M059J (cell line): ENCODE results near the gene XPO6. TPM values are rescaled to one million over a fixed set of nuclear protein-coding genes. Genes with fewer than 3 reads are reported as not detected.

ENCODE experiments used
- DNase-seq: peaks from one replicate; pipeline ENCODE4 v3.0.0-alpha.2; 2012; ENCODE audit warnings: low read depth
- total RNA-seq: library from RNA; depleted of rRNA; stranded (reverse); fragments of >200 nt; shearing (Covaris generic); gene quantifications from 2 replicates; pipeline ENCODE4 v1.2.3, GENCODE V29; 2014

Gene XPO6
- total RNA-seq, 1 experiment from 2014 or later = 175 TPM

- no peak for DNase-seq
Observed at GRCh38 chr16:28156056-28156680, 55.6 kb downstream of the XPO6 start.

- DNase-seq = no peak
Observed at GRCh38 chr16:28155293-28155692, 56.5 kb downstream of the XPO6 start.

- DNase-seq = no peak
Observed at GRCh38 chr16:28151180-28151579, 60.6 kb downstream of the XPO6 start.

GRCh38 chr16:28149011-28149888, 62.5 kb downstream of the XPO6 start:
- no peak for DNase-seq

GRCh38 chr16:28146536-28146935, 65.2 kb downstream of the XPO6 start:
- DNase-seq = no peak

GRCh38 chr16:28145796-28146195, 66.0 kb downstream of the XPO6 start:
- no peak for DNase-seq

- DNase-seq = no peak
Observed at GRCh38 chr16:28140788-28141618, 70.8 kb downstream of the XPO6 start.

- DNase-seq = no peak
Observed at GRCh38 chr16:28139530-28139929, 72.2 kb downstream of the XPO6 start.

- DNase-seq = no peak
Observed at GRCh38 chr16:28136751-28137434, 74.9 kb downstream of the XPO6 start.

- no peak for DNase-seq
Observed at GRCh38 chr16:28133666-28134065, 78.1 kb downstream of the XPO6 start.

- no peak for DNase-seq
Observed at GRCh38 chr16:28131743-28132393, 79.9 kb downstream of the XPO6 start.

- DNase-seq = no peak
Observed at GRCh38 chr16:28131181-28131580, 80.6 kb downstream of the XPO6 start.

- DNase-seq = no peak
Observed at GRCh38 chr16:28130099-28131088, 81.4 kb downstream of the XPO6 start.

- no peak for DNase-seq
Observed at GRCh38 chr16:28126684-28127620, 84.8 kb downstream of the XPO6 start.

- no peak for DNase-seq
Observed at GRCh38 chr16:28125592-28125991, 86.2 kb downstream of the XPO6 start.

GRCh38 chr16:28121527-28121926, 90.2 kb downstream of the XPO6 start:
- DNase-seq = no peak

- DNase-seq = no peak
Observed at GRCh38 chr16:28120754-28121153, 91.0 kb downstream of the XPO6 start.

- DNase-seq = no peak
Observed at GRCh38 chr16:28118637-28119036, 93.1 kb downstream of the XPO6 start.

- no peak for DNase-seq
Observed at GRCh38 chr16:28117168-28117565, 94.6 kb downstream of the XPO6 start.
